ENCODE results near the gene ADAMTSL1.

The ADAMTSL1 gene

DNA sequence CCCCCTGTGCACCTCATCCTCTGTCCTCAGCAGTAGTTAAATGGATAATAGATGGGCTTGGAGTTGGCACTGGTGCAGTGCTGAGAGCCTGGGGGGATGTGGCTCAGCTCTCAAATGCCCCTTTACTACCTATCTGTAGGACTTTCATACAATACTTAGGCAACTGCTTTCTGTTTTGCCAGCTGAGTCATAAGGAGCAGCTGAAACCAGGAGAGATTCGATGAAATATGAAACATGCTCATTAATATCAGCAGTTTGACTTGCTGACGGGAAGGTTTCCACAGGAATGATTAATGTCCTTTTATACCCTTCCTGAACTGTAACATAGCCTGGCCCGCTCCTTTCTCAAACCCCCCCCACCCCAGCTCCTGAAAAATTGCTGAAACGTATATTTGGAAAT, 416.4 kb downstream of the ADAMTSL1 start:
- ATAC-seq (ENCODE audit: insufficient read depth, low read depth) (no peak), DNase-seq (no peak)
- H3K9me3 ChIP-seq (ENCODE audit: insufficient read depth, low read length, severe bottlenecking): peaks cover 2% of the 10 kb centered on the region
- TF ChIP-seq EZH2 (IDR thresholded peaks at IDR 0.05; ENCODE audit: borderline replicate concordance, low read depth, low read length, severe bottlenecking): no peak
- H3K36me3 ChIP-seq (ENCODE audit: insufficient read depth, low read length): no peaks in the 10 kb centered on the region
- H3K4me2 ChIP-seq (ENCODE audit: insufficient read depth, low read length): no peak overlapping the region
- H3K79me2 ChIP-seq (ENCODE audit: insufficient read depth, low read length): no peaks in the 10 kb centered on the region
- no peaks in the 10 kb centered on the region for H3K4me1 ChIP-seq (ENCODE audit: insufficient read depth, low read length)
- no peaks in the 10 kb centered on the region for H4K20me1 ChIP-seq (ENCODE audit: insufficient read depth, low read length)
- H3K9ac ChIP-seq (ENCODE audit: low read depth, low read length): no peak overlapping the region
- H3K27me3 ChIP-seq (ENCODE audit: insufficient read depth, low read length, poor library complexity): no peaks in the 10 kb centered on the region
- no peak overlapping the region for H3K27ac ChIP-seq (ENCODE audit: low read length)
- H2AFZ ChIP-seq (ENCODE audit: low read depth, low read length): no peak overlapping the region
- no peak overlapping the region for H3K4me3 ChIP-seq (ENCODE audit: low read depth in 1 of 2, low read length in 2 of 2)

DNA sequence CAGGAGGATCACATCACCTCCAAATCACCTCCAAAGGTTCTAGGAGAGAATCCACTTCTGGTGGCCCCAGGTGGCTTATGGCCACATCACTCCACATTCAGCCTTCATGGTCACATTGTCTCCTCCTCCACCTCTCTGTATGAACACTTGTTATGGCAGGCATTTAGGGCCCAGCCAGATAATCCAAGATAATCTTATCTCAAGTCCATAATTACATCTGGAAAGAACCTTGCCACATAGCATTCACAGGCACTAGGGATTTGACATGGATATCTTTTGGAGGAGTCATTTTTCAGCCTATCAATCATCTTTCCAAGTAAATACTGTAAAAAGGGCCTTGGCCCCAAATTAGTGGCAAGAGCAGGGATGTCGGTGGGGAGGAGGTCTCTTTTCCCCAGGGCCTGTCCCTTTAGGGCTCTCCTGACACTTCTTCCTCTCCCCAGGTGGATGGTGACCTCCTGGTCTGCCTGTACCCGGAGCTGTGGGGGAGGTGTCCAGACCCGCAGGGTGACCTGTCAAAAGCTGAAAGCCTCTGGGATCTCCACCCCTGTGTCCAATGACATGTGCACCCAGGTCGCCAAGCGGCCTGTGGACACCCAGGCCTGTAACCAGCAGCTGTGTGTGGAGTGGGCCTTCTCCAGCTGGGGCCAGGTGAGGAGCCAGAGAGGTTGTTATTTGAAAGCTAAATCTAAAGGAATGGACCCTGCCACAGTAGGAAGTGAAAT, 418.2 kb downstream of the ADAMTSL1 start:
- H3K27me3 ChIP-seq (ENCODE audit: insufficient read depth, low read length, poor library complexity): no peaks in the 10 kb centered on the region
- TF ChIP-seq EZH2 (IDR thresholded peaks at IDR 0.05; ENCODE audit: borderline replicate concordance, low read depth, low read length, severe bottlenecking): no peak
- TF ChIP-seq CTCF (IDR thresholded peaks at IDR 0.05; ENCODE audit: borderline replicate concordance, extremely low read depth, low read length, poor library complexity, severe bottlenecking): no peak
- H3K9ac ChIP-seq (ENCODE audit: low read depth, low read length): no peak overlapping the region
- peaks cover 17% of the 10 kb centered on the region for H3K9me3 ChIP-seq (ENCODE audit: insufficient read depth, low read length, severe bottlenecking)
- H3K79me2 ChIP-seq (ENCODE audit: insufficient read depth, low read length): no peaks in the 10 kb centered on the region
- H3K4me3 ChIP-seq (ENCODE audit: low read depth in 1 of 2, low read length in 2 of 2): no peak overlapping the region
- H3K4me2 ChIP-seq (ENCODE audit: insufficient read depth, low read length): no peak overlapping the region
- no peaks in the 10 kb centered on the region for H4K20me1 ChIP-seq (ENCODE audit: insufficient read depth, low read length)
- DNase-seq (no peak), ATAC-seq (ENCODE audit: insufficient read depth, low read depth) (no peak)
- H3K4me1 ChIP-seq (ENCODE audit: insufficient read depth, low read length): peaks cover 8% of the 10 kb centered on the region
- H2AFZ ChIP-seq (ENCODE audit: low read depth, low read length): no peak overlapping the region
- H3K36me3 ChIP-seq (ENCODE audit: insufficient read depth, low read length): no peaks in the 10 kb centered on the region
- H3K27ac ChIP-seq (ENCODE audit: low read length): no peak overlapping the region

DNA sequence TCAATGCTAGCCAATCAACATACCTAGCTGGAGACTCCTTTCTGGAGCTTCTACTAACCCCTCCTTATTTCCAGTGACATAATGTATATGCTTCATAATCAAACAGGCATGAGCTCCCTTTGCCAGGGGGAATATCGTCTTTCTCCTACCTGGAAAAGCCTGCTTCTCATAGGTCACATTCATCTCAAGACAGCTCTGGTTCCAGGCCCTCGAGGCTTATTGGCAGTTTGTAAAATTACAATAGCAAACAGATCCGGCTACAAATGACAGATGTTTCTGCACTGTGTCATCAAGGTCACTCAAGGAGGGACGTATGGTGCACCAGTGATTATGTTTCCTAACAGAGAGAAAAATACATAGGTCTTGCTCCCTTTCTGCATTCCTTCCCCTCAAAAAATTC, 419.1 kb downstream of the ADAMTSL1 start:
- DNase-seq: no peak
- H3K36me3 ChIP-seq (ENCODE audit: insufficient read depth, low read length): no peaks in the 10 kb centered on the region

More for the DNA sequence above, 419.1 kb downstream of the ADAMTSL1 start:
- no peak for ATAC-seq (ENCODE audit: insufficient read depth, low read depth)
- Histone ChIP-seq H3K4me1 (ENCODE audit: insufficient read depth, low read length) (peaks cover 10% of the 10 kb centered on the region), H3K9me3 (ENCODE audit: insufficient read depth, low read length, severe bottlenecking) (peaks cover 17% of the 10 kb centered on the region), H3K27ac (ENCODE audit: low read length) (no peak overlapping the region), H3K4me3 (ENCODE audit: low read depth in 1 of 2, low read length in 2 of 2) (no peak overlapping the region), H3K79me2 (ENCODE audit: insufficient read depth, low read length) (no peaks in the 10 kb centered on the region), H3K4me2 (ENCODE audit: insufficient read depth, low read length) (no peak overlapping the region), H3K27me3 (ENCODE audit: insufficient read depth, low read length, poor library complexity) (no peaks in the 10 kb centered on the region), H3K9ac (ENCODE audit: low read depth, low read length) (no peak overlapping the region), H4K20me1 (ENCODE audit: insufficient read depth, low read length) (no peaks in the 10 kb centered on the region), H2AFZ (ENCODE audit: low read depth, low read length) (no peak overlapping the region)
- no peak for TF ChIP-seq EZH2 (IDR thresholded peaks at IDR 0.05; ENCODE audit: borderline replicate concordance, low read depth, low read length, severe bottlenecking)
- TF ChIP-seq CTCF (IDR thresholded peaks at IDR 0.05; ENCODE audit: borderline replicate concordance, extremely low read depth, low read length, poor library complexity, severe bottlenecking): no peak

All from DND-41 (cell line).